ENCODE results near the gene SEPTIN8.
"Not testable (repeated sequence)": the region's sequence is repeated elsewhere in the genome, so short reads cannot be mapped to it uniquely, and the experiment has no call there.

SEPTIN8 gene

GRCh38 chr5:132808448-132808847 is 31.4 kb upstream of the SEPTIN8 start:
- Histone ChIP-seq H3K4me3 (ENCODE audit: low read length) (no peak overlapping the region), H3K4me1 (ENCODE audit: control insufficient read depth, insufficient read depth, low read length) (no peaks in the 10 kb centered on the region), H3K27me3 (ENCODE audit: control insufficient read depth, insufficient read depth, low read length) (peaks cover under 1% of the 10 kb centered on the region), H3K27ac (ENCODE audit: low read depth, low read length) (no peak overlapping the region), H3K36me3 (ENCODE audit: control insufficient read depth, insufficient read depth, low read length) (no peaks in the 10 kb centered on the region), H3K9ac (ENCODE audit: low read length) (no peak overlapping the region)

- no peaks in the 10 kb centered on the region for H3K4me1 ChIP-seq (ENCODE audit: control insufficient read depth, insufficient read depth, low read length)
- H3K36me3 ChIP-seq (ENCODE audit: control insufficient read depth, insufficient read depth, low read length): no peaks in the 10 kb centered on the region
- H3K27me3 ChIP-seq (ENCODE audit: control insufficient read depth, insufficient read depth, low read length): no peaks in the 10 kb centered on the region
- peak overlapping the region; percentile 30 for H3K4me3 ChIP-seq (ENCODE audit: low read length)
- H3K9ac ChIP-seq (ENCODE audit: low read length): no peak overlapping the region
- H3K27ac ChIP-seq (ENCODE audit: low read depth, low read length): no peak overlapping the region
These were observed 30.3 kb upstream of the SEPTIN8 start for GRCh38 chr5:132807163-132807838.

- H3K9ac ChIP-seq (ENCODE audit: low read length); H3K27ac ChIP-seq (ENCODE audit: low read depth, low read length); H3K27me3 ChIP-seq (ENCODE audit: control insufficient read depth, insufficient read depth, low read length); H3K4me1 ChIP-seq (ENCODE audit: control insufficient read depth, insufficient read depth, low read length); H3K36me3 ChIP-seq (ENCODE audit: control insufficient read depth, insufficient read depth, low read length): not testable (repeated sequence)
- peak overlapping the region; percentile 30 for H3K4me3 ChIP-seq (ENCODE audit: low read length)
These were observed 29.7 kb upstream of the SEPTIN8 start for GRCh38 chr5:132806804-132807162.

GRCh38 chr5:132805872-132806271 is 28.8 kb upstream of the SEPTIN8 start:
- not testable (repeated sequence) for H3K27me3 ChIP-seq (ENCODE audit: control insufficient read depth, insufficient read depth, low read length); H3K27ac ChIP-seq (ENCODE audit: low read depth, low read length); H3K9ac ChIP-seq (ENCODE audit: low read length); H3K4me1 ChIP-seq (ENCODE audit: control insufficient read depth, insufficient read depth, low read length); H3K4me3 ChIP-seq (ENCODE audit: low read length); H3K36me3 ChIP-seq (ENCODE audit: control insufficient read depth, insufficient read depth, low read length)

- not testable (repeated sequence) for H3K27ac ChIP-seq (ENCODE audit: low read depth, low read length); H3K36me3 ChIP-seq (ENCODE audit: control insufficient read depth, insufficient read depth, low read length); H3K4me1 ChIP-seq (ENCODE audit: control insufficient read depth, insufficient read depth, low read length); H3K4me3 ChIP-seq (ENCODE audit: low read length); H3K9ac ChIP-seq (ENCODE audit: low read length); H3K27me3 ChIP-seq (ENCODE audit: control insufficient read depth, insufficient read depth, low read length)
These were observed 27.2 kb upstream of the SEPTIN8 start for GRCh38 chr5:132804219-132804618.

- not testable (repeated sequence) for H3K36me3 ChIP-seq (ENCODE audit: control insufficient read depth, insufficient read depth, low read length); H3K4me3 ChIP-seq (ENCODE audit: low read length); H3K27me3 ChIP-seq (ENCODE audit: control insufficient read depth, insufficient read depth, low read length); H3K27ac ChIP-seq (ENCODE audit: low read depth, low read length); H3K9ac ChIP-seq (ENCODE audit: low read length); H3K4me1 ChIP-seq (ENCODE audit: control insufficient read depth, insufficient read depth, low read length)
These were observed 25.6 kb upstream of the SEPTIN8 start for GRCh38 chr5:132802685-132803066.

- H3K27ac ChIP-seq (ENCODE audit: low read depth, low read length): no peak overlapping the region
- no peaks in the 10 kb centered on the region for H3K4me1 ChIP-seq (ENCODE audit: control insufficient read depth, insufficient read depth, low read length)
- no peaks in the 10 kb centered on the region for H3K36me3 ChIP-seq (ENCODE audit: control insufficient read depth, insufficient read depth, low read length)
- no peak overlapping the region for H3K9ac ChIP-seq (ENCODE audit: low read length)
- no peaks in the 10 kb centered on the region for H3K27me3 ChIP-seq (ENCODE audit: control insufficient read depth, insufficient read depth, low read length)
- H3K4me3 ChIP-seq (ENCODE audit: low read length): no peak overlapping the region
These were observed 25.1 kb upstream of the SEPTIN8 start for GRCh38 chr5:132802044-132802684.

- Histone ChIP-seq H3K27me3 (ENCODE audit: control insufficient read depth, insufficient read depth, low read length) (no peaks in the 10 kb centered on the region), H3K27ac (ENCODE audit: low read depth, low read length) (no peak overlapping the region)
These were observed 23.5 kb upstream of the SEPTIN8 start for GRCh38 chr5:132800545-132800944.

GRCh38 chr5:132799392-132799791 is 22.4 kb upstream of the SEPTIN8 start:
- no peaks in the 10 kb centered on the region for H3K36me3 ChIP-seq (ENCODE audit: control insufficient read depth, insufficient read depth, low read length)
- H3K4me1 ChIP-seq (ENCODE audit: control insufficient read depth, insufficient read depth, low read length): no peaks in the 10 kb centered on the region
- no peak overlapping the region for H3K4me3 ChIP-seq (ENCODE audit: low read length)
- H3K9ac ChIP-seq (ENCODE audit: low read length): no peak overlapping the region
- no peak overlapping the region for H3K27ac ChIP-seq (ENCODE audit: low read depth, low read length)
- H3K27me3 ChIP-seq (ENCODE audit: control insufficient read depth, insufficient read depth, low read length): no peaks in the 10 kb centered on the region

More at GRCh38 chr5:132800545-132800944, 23.5 kb upstream of the SEPTIN8 start:
- Histone ChIP-seq H3K36me3 (ENCODE audit: control insufficient read depth, insufficient read depth, low read length) (no peaks in the 10 kb centered on the region), H3K4me1 (ENCODE audit: control insufficient read depth, insufficient read depth, low read length) (no peaks in the 10 kb centered on the region), H3K4me3 (ENCODE audit: low read length) (no peak overlapping the region), H3K9ac (ENCODE audit: low read length) (no peak overlapping the region)

GRCh38 chr5:132797651-132798050 is 20.6 kb upstream of the SEPTIN8 start:
- no peak overlapping the region for H3K4me3 ChIP-seq (ENCODE audit: low read length)
- no peaks in the 10 kb centered on the region for H3K4me1 ChIP-seq (ENCODE audit: control insufficient read depth, insufficient read depth, low read length)
- H3K36me3 ChIP-seq (ENCODE audit: control insufficient read depth, insufficient read depth, low read length): no peaks in the 10 kb centered on the region
- H3K27me3 ChIP-seq (ENCODE audit: control insufficient read depth, insufficient read depth, low read length): no peaks in the 10 kb centered on the region
- no peak overlapping the region for H3K27ac ChIP-seq (ENCODE audit: low read depth, low read length)
- H3K9ac ChIP-seq (ENCODE audit: low read length): no peak overlapping the region

- Histone ChIP-seq H3K4me3 (ENCODE audit: low read length) (no peak overlapping the region), H3K27me3 (ENCODE audit: control insufficient read depth, insufficient read depth, low read length) (no peaks in the 10 kb centered on the region), H3K27ac (ENCODE audit: low read depth, low read length) (no peak overlapping the region), H3K36me3 (ENCODE audit: control insufficient read depth, insufficient read depth, low read length) (no peaks in the 10 kb centered on the region), H3K4me1 (ENCODE audit: control insufficient read depth, insufficient read depth, low read length) (no peaks in the 10 kb centered on the region), H3K9ac (ENCODE audit: low read length) (no peak overlapping the region)
These were observed 14.0 kb upstream of the SEPTIN8 start for GRCh38 chr5:132791026-132791425.

GRCh38 chr5:132790201-132790865 is 13.3 kb upstream of the SEPTIN8 start:
- Histone ChIP-seq H3K9ac (ENCODE audit: low read length) (no peak overlapping the region), H3K36me3 (ENCODE audit: control insufficient read depth, insufficient read depth, low read length) (no peaks in the 10 kb centered on the region), H3K27me3 (ENCODE audit: control insufficient read depth, insufficient read depth, low read length) (no peaks in the 10 kb centered on the region), H3K27ac (ENCODE audit: low read depth, low read length) (no peak overlapping the region), H3K4me3 (ENCODE audit: low read length) (no peak overlapping the region), H3K4me1 (ENCODE audit: control insufficient read depth, insufficient read depth, low read length) (no peaks in the 10 kb centered on the region)
